Cardiac muscle cell (in vitro differentiated cells and primary cell): ENCODE results near the gene REEP5. TPM values are rescaled to one million over a fixed set of nuclear protein-coding genes. Genes with fewer than 3 reads are reported as not detected.
A peak's percentile ranks its signal among the peaks of the same experiment; 100 is the strongest.

Experiments
- DNase-seq, 2 donors: peaks; one replicate each; pipeline versions ENCODE4 v3.0.0 to v3.0.0-alpha.2; 2010 to 2017; ENCODE audit warnings: low read depth in 1 of 2, low spot score in 1 of 2
- H3K27ac ChIP-seq: fragments of 200-600 bp; sonication (generic); 2 replicates; pipeline ENCODE4 v1.5.1; 2016
- H3K27me3 ChIP-seq: fragments of 200-600 bp; sonication (generic); 2 replicates; pipeline ENCODE4 v1.6.0; 2016; ENCODE audit warnings: control low read depth
- H3K36me3 ChIP-seq: fragments of 200-600 bp; sonication (generic); 2 replicates; pipeline ENCODE4 v1.5.1; 2016; ENCODE audit warnings: control low read depth
- H3K4me1 ChIP-seq: fragments of 200-600 bp; sonication (generic); 2 replicates; pipeline ENCODE4 v1.8.1; 2017; ENCODE audit warnings: low read depth, mild to moderate bottlenecking, mixed run types
- H3K4me3 ChIP-seq: fragments of 200-600 bp; sonication (generic); 2 replicates; pipeline ENCODE4 v1.5.1; 2016; ENCODE audit warnings: mild to moderate bottlenecking
- H3K9me3 ChIP-seq: fragments of 200-600 bp; sonication (generic); 2 replicates; pipeline ENCODE4 v1.5.1; 2017; ENCODE audit warnings: low read depth, mild to moderate bottlenecking, control low read depth
- polyA plus RNA-seq: library from polyadenylated mRNA; unstranded; fragments of >200 nt; fragmentation: Nextera tagmentation; extraction: Ambion mirVana; gene quantifications from 2 replicates; pipeline ENCODE4 v1.2.1, GENCODE V29; 2016
- total RNA-seq: library from RNA; depleted of rRNA; stranded (reverse); fragments of >200 nt; gene quantifications from 2 replicates; pipeline ENCODE4 v1.2.3, GENCODE V29; 2016
- TF ChIP-seq, protein P1 (sequence below): IDR thresholded peaks from 2 replicates; pipeline ENCODE4 v1.5.1; 2012; ENCODE audit warnings: low read depth, mild to moderate bottlenecking, low read length

REEP5 gene
- total and polyA plus RNA-seq, 2 experiments from 2014 or later = 27.0 to 138 TPM

DNA sequence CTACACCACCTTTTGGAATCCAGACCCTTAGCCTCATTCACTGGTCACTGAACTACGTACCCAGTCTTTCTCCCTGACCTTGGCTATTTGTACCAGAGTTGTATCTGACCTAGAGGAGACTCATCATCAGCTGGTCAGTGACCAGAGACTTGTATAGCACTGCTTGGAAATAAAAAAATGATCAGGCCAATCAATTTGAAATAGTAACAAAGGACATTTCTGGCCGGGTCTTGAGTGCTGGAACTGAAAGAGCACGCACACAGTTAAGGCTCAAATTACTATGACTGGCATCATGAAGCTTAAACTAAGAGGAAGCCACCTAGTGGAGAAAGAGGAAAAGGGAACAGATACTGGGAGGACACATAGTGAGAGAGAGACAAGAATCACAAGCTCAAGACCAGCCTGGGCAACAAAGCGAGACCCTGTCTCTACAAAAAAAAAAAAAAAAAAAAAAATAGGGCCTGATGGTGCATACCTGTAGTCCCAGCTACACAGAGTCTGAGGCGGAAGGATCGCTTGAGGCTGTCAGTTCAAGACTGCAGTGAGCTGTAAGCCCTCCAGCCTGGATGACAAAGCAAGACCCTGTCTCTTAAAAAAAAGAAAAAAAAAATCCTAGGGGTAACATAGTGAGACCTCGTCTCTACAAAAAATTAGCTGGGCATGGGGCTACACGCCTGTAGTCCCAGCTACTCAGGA lies 73.8 kb downstream of the REEP5 start:
- peak; percentile 79 for DNase-seq
- Histone ChIP-seq H3K27me3 (no peaks in the 10 kb centered on the region), H3K4me1 (peaks cover 5% of the 10 kb centered on the region), H3K9me3 (no peaks in the 10 kb centered on the region), H3K27ac (no peak overlapping the region), H3K4me3 (no peak overlapping the region), H3K36me3 (no peaks in the 10 kb centered on the region)
- TF ChIP-seq, protein P1, sequence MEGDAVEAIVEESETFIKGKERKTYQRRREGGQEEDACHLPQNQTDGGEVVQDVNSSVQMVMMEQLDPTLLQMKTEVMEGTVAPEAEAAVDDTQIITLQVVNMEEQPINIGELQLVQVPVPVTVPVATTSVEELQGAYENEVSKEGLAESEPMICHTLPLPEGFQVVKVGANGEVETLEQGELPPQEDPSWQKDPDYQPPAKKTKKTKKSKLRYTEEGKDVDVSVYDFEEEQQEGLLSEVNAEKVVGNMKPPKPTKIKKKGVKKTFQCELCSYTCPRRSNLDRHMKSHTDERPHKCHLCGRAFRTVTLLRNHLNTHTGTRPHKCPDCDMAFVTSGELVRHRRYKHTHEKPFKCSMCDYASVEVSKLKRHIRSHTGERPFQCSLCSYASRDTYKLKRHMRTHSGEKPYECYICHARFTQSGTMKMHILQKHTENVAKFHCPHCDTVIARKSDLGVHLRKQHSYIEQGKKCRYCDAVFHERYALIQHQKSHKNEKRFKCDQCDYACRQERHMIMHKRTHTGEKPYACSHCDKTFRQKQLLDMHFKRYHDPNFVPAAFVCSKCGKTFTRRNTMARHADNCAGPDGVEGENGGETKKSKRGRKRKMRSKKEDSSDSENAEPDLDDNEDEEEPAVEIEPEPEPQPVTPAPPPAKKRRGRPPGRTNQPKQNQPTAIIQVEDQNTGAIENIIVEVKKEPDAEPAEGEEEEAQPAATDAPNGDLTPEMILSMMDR = peak; percentile 76

DNA sequence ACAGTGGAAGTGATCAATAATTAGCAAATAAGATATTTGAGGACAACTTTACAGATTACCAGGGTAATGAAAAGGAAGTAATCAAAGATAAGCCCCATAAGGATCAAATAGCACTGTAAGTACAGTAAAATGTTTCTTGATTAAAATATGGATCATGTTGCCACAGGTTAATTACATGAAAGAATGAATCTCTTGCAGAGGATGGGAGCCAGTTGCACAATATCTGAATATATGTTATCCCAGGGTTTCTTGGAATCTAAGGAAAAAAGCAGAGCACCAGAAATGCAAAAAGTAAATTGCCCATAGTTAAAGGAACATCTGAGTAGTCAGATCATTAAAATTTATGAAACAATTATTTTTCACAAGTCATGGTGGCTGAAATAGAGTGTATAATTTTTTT lies 74.7 kb downstream of the REEP5 start:
- TF ChIP-seq, protein P1 = no peak

DNA sequence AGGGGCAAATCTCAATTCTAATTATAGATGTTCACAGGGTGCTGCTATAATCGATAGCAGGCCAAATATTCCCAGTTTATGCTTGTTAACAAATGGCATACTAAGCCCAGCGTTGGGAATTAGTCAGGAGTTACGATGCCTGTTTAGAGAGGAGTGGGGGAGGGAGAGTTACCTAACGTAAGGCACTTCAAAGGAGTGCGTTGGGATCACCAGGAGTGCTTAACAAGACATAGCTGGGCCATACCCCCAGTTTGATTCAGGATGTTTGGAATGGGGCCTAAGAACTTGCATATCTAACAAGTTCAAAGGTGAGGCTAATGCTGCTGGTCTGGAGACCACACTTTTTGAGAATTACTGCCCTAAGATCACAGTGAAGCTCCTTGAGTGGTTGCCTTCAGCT lies 75.5 kb downstream of the REEP5 start:
- no peak for DNase-seq
- H3K27ac ChIP-seq = no peak overlapping the region
- H3K36me3 ChIP-seq = no peaks in the 10 kb centered on the region
- H3K4me3 ChIP-seq = no peak overlapping the region
- H3K4me1 ChIP-seq = peaks cover 5% of the 10 kb centered on the region
- H3K27me3 ChIP-seq = no peaks in the 10 kb centered on the region
- H3K9me3 ChIP-seq = no peaks in the 10 kb centered on the region
- TF ChIP-seq, protein P1 = no peak

More for the DNA sequence above, 74.7 kb downstream of the REEP5 start:
- DNase-seq = no peak
- Histone ChIP-seq H3K4me3 (no peak overlapping the region), H3K36me3 (no peaks in the 10 kb centered on the region), H3K27me3 (no peaks in the 10 kb centered on the region), H3K9me3 (no peaks in the 10 kb centered on the region), H3K4me1 (peaks cover 5% of the 10 kb centered on the region), H3K27ac (no peak overlapping the region)

DNA sequence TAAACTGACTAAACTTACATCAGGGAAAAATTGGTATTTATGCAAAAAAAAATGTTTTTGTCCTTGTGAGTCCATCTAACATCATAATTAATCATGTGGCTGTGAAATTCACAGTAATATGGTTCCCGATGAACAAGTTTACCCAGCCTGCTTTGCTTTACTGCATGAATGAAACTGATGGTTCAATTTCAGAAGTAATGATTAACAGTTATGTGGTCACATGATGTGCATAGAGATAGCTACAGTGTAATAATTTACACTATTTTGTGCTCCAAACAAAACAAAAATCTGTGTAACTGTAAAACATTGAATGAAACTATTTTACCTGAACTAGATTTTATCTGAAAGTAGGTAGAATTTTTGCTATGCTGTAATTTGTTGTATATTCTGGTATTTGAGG lies 77.5 kb downstream of the REEP5 start:
- H3K9me3 ChIP-seq = no peaks in the 10 kb centered on the region
- no peak overlapping the region for H3K27ac ChIP-seq
- TF ChIP-seq, protein P1 = no peak
- H3K4me1 ChIP-seq = peaks cover 5% of the 10 kb centered on the region
- no peaks in the 10 kb centered on the region for H3K27me3 ChIP-seq
- no peak overlapping the region for H3K4me3 ChIP-seq
- no peak for DNase-seq
- H3K36me3 ChIP-seq = peaks cover 2% of the 10 kb centered on the region

- Histone ChIP-seq H3K4me3 (no peak overlapping the region), H3K27me3 (no peaks in the 10 kb centered on the region), H3K36me3 (peaks cover 24% of the 10 kb centered on the region), H3K9me3 (no peaks in the 10 kb centered on the region), H3K27ac (no peak overlapping the region), H3K4me1 (no peaks in the 10 kb centered on the region)
- TF ChIP-seq, protein P1 = no peak
- no peak for DNase-seq
Observed at GRCh38 chr5:112833971-112834370, 88.1 kb downstream of the REEP5 start.

DNA sequence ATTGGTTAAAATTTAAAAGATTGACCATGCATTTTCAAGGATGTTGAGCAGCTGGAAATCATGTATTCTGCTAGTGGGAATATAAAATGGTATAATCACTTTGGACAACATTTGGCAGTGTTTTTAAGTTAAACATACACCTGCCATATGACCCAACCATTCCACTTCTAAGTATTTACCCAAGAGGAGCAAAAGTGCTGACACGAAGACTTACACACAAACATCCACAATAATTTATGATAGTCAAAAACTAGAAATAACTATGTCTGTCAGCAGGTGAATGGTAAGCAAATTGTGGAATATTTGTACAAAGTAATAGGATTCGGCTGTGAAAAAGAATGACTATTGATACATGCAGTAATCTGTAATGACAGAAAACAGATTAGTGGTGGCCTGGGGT lies 91.6 kb downstream of the REEP5 start:
- TF ChIP-seq, protein P1 = no peak
- Histone ChIP-seq H3K36me3 (peaks cover 29% of the 10 kb centered on the region), H3K27ac (no peak overlapping the region), H3K4me1 (no peaks in the 10 kb centered on the region), H3K27me3 (no peaks in the 10 kb centered on the region), H3K4me3 (no peak overlapping the region), H3K9me3 (no peaks in the 10 kb centered on the region)
- DNase-seq = no peak
